Choroid plexus epithelial cell (primary cell): ENCODE measurements around the gene C16orf82.

ENCODE experiments used
- DNase-seq: peaks from one replicate; pipeline ENCODE4 v3.0.0-alpha.2; 2010; ENCODE audit warnings: low read depth
- H3K4me3 ChIP-seq: 2 replicates; pipeline ENCODE4 v1.5.1; 2011; ENCODE audit warnings: low read depth, mild to moderate bottlenecking, control low read depth, low read length, moderate library complexity
- CTCF ChIP-seq: conservative IDR thresholded peaks from 2 replicates; pipeline ENCODE4 v1.5.1; 2011; ENCODE audit warnings: low read depth, mild to moderate bottlenecking, control low read depth, inconsistent platforms, low read length, moderate library complexity

The C16orf82 gene

GRCh38 chr16:27029525-27029924 is 37.2 kb upstream of the C16orf82 start:
- TF ChIP-seq CTCF = no peak
- H3K4me3 ChIP-seq = no peak overlapping the region
- no peak for DNase-seq

- no peak for TF ChIP-seq CTCF
- H3K4me3 ChIP-seq = no peak overlapping the region
- no peak for DNase-seq
Measured at GRCh38 chr16:27033281-27033979, 33.3 kb upstream of the C16orf82 start.

- no peak for DNase-seq
- no peak for TF ChIP-seq CTCF
- no peak overlapping the region for H3K4me3 ChIP-seq
Measured at GRCh38 chr16:27040732-27041131, 26.0 kb upstream of the C16orf82 start.

- no peak for DNase-seq
- no peak for TF ChIP-seq CTCF
Measured at GRCh38 chr16:27046958-27047518, 19.7 kb upstream of the C16orf82 start.

GRCh38 chr16:27048316-27048715 is 18.4 kb upstream of the C16orf82 start:
- no peak overlapping the region for H3K4me3 ChIP-seq
- TF ChIP-seq CTCF = no peak
- DNase-seq = no peak

More at GRCh38 chr16:27046958-27047518, 19.7 kb upstream of the C16orf82 start:
- no peak overlapping the region for H3K4me3 ChIP-seq

- no peak overlapping the region for H3K4me3 ChIP-seq
- no peak for TF ChIP-seq CTCF
- no peak for DNase-seq
Measured at GRCh38 chr16:27049117-27049516, 17.6 kb upstream of the C16orf82 start.

- TF ChIP-seq CTCF = no peak
- H3K4me3 ChIP-seq = no peak overlapping the region
- DNase-seq = no peak
Measured at GRCh38 chr16:27052007-27052406, 14.7 kb upstream of the C16orf82 start.
